H1 (cell line): ENCODE data around the gene TBC1D4. TPM values are rescaled to one million over a fixed set of nuclear protein-coding genes. Genes with fewer than 3 reads are reported as not detected.

Experiments used
- CTCF ChIA-PET: fragments of 300-600 bp; sonication (Branson Sonifier 250); formaldehyde crosslinking; loops from one replicate; lab custom pipeline; 2021; ENCODE audit not compliant: partially characterized antibody; lab: Charles Lee
- POLR2A ChIA-PET: fragments of 300-600 bp; sonication (Branson Sonifier 250); formaldehyde crosslinking; loops from one replicate; lab custom pipeline; 2021; ENCODE audit warnings: inconsistent platforms; ENCODE audit not compliant: partially characterized antibody; lab: Charles Lee
- DNase-seq, 2 experiments: peaks; one replicate each; pipeline versions ENCODE4 v3.0.0 to v3.0.0-alpha.2; 2010 to 2022; ENCODE audit warnings: low spot score in 2 of 2, low read depth in 1 of 2, mixed read lengths in 1 of 2
- FAIRE-seq: peaks from 2 replicates; lab custom pipeline; 2011; peaks lifted over from hg19 to GRCh38; lab: Jason Lieb, UNC
- H2AFZ ChIP-seq: 2 replicates; pipeline ENCODE4 v1.8.1; 2012; ENCODE audit warnings: low read length, inconsistent platforms
- H2AK5ac ChIP-seq: 2 replicates; pipeline ENCODE4 v1.6.1; 2013; ENCODE audit warnings: low read depth, low read length
- H2BK120ac ChIP-seq: replicated peaks from 2 replicates; pipeline ENCODE3; 2013; ENCODE audit warnings: low read depth, low read length, inconsistent platforms
- H2BK12ac ChIP-seq: 2 replicates; pipeline ENCODE4 v1.6.1; 2013; ENCODE audit warnings: low read depth, low read length
- H2BK15ac ChIP-seq: 2 replicates; pipeline ENCODE4 v1.6.1; 2013; ENCODE audit warnings: low read length
- H2BK20ac ChIP-seq: 2 replicates; pipeline ENCODE4 v1.6.1; 2013; ENCODE audit warnings: low read length
- H2BK5ac ChIP-seq: 2 replicates; pipeline ENCODE4 v1.6.1; 2013; ENCODE audit warnings: low read depth, low read length
- H3K14ac ChIP-seq: 2 replicates; pipeline ENCODE4 v1.6.1; 2013; ENCODE audit warnings: inconsistent platforms; ENCODE audit not compliant: insufficient read length
- H3K18ac ChIP-seq: 2 replicates; pipeline ENCODE4 v1.6.1; 2013; ENCODE audit warnings: low read length; ENCODE audit errors: extremely low read depth
- H3K23ac ChIP-seq: 2 replicates; pipeline ENCODE4 v1.6.1; 2013; ENCODE audit warnings: inconsistent platforms; ENCODE audit not compliant: insufficient read length
- H3K23me2 ChIP-seq: 2 replicates; pipeline ENCODE4 v1.6.1; 2013; ENCODE audit warnings: low read depth, low read length
- H3K27ac ChIP-seq: 2 replicates; pipeline ENCODE4 v1.6.1; 2011; ENCODE audit warnings: low read depth, low read length, inconsistent platforms
- H3K27me3 ChIP-seq, 4 experiments: replicated peaks in 1 of 4; 1 replicate in 1 of 4; 2 replicates in 3 of 4; pipeline versions ENCODE4 v1.6.1 to v1.8.1; 2011 to 2013; ENCODE audit warnings: low read length in 3 of 4, mild to moderate bottlenecking in 3 of 4, inconsistent platforms in 2 of 4, mixed read lengths in 2 of 4, moderate library complexity in 1 of 4; ENCODE audit not compliant: control insufficient read depth in 3 of 4, insufficient read depth in 3 of 4; ENCODE audit errors: extremely low read depth in 1 of 4
- H3K36me3 ChIP-seq, 4 experiments: 2 replicates each; pipeline versions ENCODE4 v1.6.1 to v1.8.1; 2011 to 2013; ENCODE audit warnings: mild to moderate bottlenecking in 4 of 4, low read length in 3 of 4, moderate library complexity in 2 of 4, control low read depth in 1 of 4, inconsistent platforms in 1 of 4; ENCODE audit not compliant: insufficient read depth in 4 of 4, control insufficient read depth in 2 of 4
- H3K4ac ChIP-seq: replicated peaks from 2 replicates; pipeline ENCODE3; 2013; ENCODE audit warnings: low read length, low read depth, mixed read lengths, inconsistent platforms; ENCODE audit not compliant: insufficient read length
- H3K4me1 ChIP-seq, 4 experiments: replicated peaks in 1 of 4; 1 replicate in 1 of 4; 2 replicates in 3 of 4; pipeline versions ENCODE4 v1.6.1 to v1.8.1; 2011 to 2013; ENCODE audit warnings: low read length in 3 of 4, inconsistent platforms in 2 of 4, mixed read lengths in 1 of 4; ENCODE audit not compliant: insufficient read depth in 4 of 4, control insufficient read depth in 3 of 4
- H3K4me2 ChIP-seq, 2 experiments: 2 replicates each; pipeline versions ENCODE4 v1.6.1 to v1.8.1; 2011 to 2013; ENCODE audit warnings: low read depth in 2 of 2, low read length in 2 of 2, control low read depth in 1 of 2, inconsistent platforms in 1 of 2, mild to moderate bottlenecking in 1 of 2; ENCODE audit not compliant: insufficient read depth in 1 of 2
- H3K4me3 ChIP-seq, 4 experiments: fragments of 200-600, 300-600 bp in 1 of 4; sonication (generic), shearing (Covaris generic), sonication (Bioruptor Twin) in 1 of 4; 2 replicates each; pipeline versions ENCODE4 v1.5.1 to v1.8.1; 2011 to 2016; ENCODE audit warnings: low read length in 4 of 4, low read depth in 3 of 4, control low read depth in 2 of 4, inconsistent platforms in 2 of 4, mild to moderate bottlenecking in 2 of 4, mixed read lengths in 1 of 4, moderate library complexity in 1 of 4; ENCODE audit not compliant: insufficient read depth in 2 of 4; ENCODE audit errors: extremely low read depth in 1 of 4
- H3K56ac ChIP-seq: replicated peaks from 2 replicates; pipeline ENCODE3; 2013; ENCODE audit warnings: low read depth, mild to moderate bottlenecking, mixed read lengths, low read length, inconsistent platforms; ENCODE audit not compliant: insufficient read length
- H3K79me1 ChIP-seq: 2 replicates; pipeline ENCODE4 v1.6.1; 2013; ENCODE audit warnings: low read depth, low read length, control low read depth
- H3K79me2 ChIP-seq, 2 experiments: 2 replicates each; pipeline versions ENCODE4 v1.6.1 to v1.8.1; 2012 to 2013; ENCODE audit warnings: low read length in 2 of 2, mild to moderate bottlenecking in 2 of 2, inconsistent platforms in 1 of 2; ENCODE audit not compliant: insufficient read depth in 2 of 2, control insufficient read depth in 1 of 2
- H3K9ac ChIP-seq, 4 experiments: replicated peaks in 1 of 4; 1 replicate in 1 of 4; 2 replicates in 3 of 4; pipeline versions ENCODE4 v1.6.1 to v1.8.1; 2011 to 2013; ENCODE audit warnings: low read depth in 3 of 4, low read length in 3 of 4, control low read depth in 2 of 4, mild to moderate bottlenecking in 2 of 4, moderate library complexity in 2 of 4, inconsistent platforms in 1 of 4; ENCODE audit errors: extremely low read depth in 1 of 4
- H3K9me3 ChIP-seq, 2 experiments: 2 replicates each; pipeline versions ENCODE4 v1.6.1 to v1.8.1; 2012 to 2013; ENCODE audit warnings: mild to moderate bottlenecking in 2 of 2, moderate library complexity in 2 of 2, control low read depth in 1 of 2, inconsistent platforms in 1 of 2, low read depth in 1 of 2, low read length in 1 of 2, mixed read lengths in 1 of 2; ENCODE audit not compliant: insufficient read depth in 2 of 2
- H4K20me1 ChIP-seq, 2 experiments: replicated peaks in 1 of 2; 2 replicates each; pipeline versions ENCODE3 to v1.8.1; 2011 to 2013; ENCODE audit warnings: inconsistent platforms in 2 of 2, low read length in 2 of 2, mild to moderate bottlenecking in 1 of 2; ENCODE audit not compliant: insufficient read depth in 2 of 2, control insufficient read depth in 1 of 2
- H4K5ac ChIP-seq: 2 replicates; pipeline ENCODE4 v1.6.1; 2013; ENCODE audit warnings: low read length, low read depth, mixed read lengths, inconsistent platforms; ENCODE audit not compliant: insufficient read length
- H4K8ac ChIP-seq: 2 replicates; pipeline ENCODE4 v1.8.0; 2013; ENCODE audit warnings: mild to moderate bottlenecking, moderate library complexity, low read length, inconsistent platforms; ENCODE audit not compliant: insufficient read depth; ENCODE audit errors: extremely low read depth
- H4K91ac ChIP-seq: replicated peaks from 2 replicates; pipeline ENCODE3; 2013; ENCODE audit warnings: low read length, mixed read lengths, inconsistent platforms; ENCODE audit not compliant: insufficient read length
- ASH2L ChIP-seq: fragments of 200-600, 300-600 bp; sonication (generic); IDR thresholded peaks from one replicate; pipeline ENCODE4 v1.7.1; 2017; ENCODE audit warnings: low read length
- BCL11A ChIP-seq, 2 experiments: IDR thresholded peaks; one replicate each; pipeline ENCODE4 v1.6.1; 2011; ENCODE audit warnings: low read depth in 2 of 2, low read length in 2 of 2, mild to moderate bottlenecking in 2 of 2
- CEBPB ChIP-seq: IDR thresholded peaks from 2 replicates; pipeline ENCODE4 v1.6.1; 2012; ENCODE audit warnings: low read depth, low read length
- NRF1 ChIP-seq: IDR thresholded peaks from 2 replicates; pipeline ENCODE4 v1.6.1; 2011; ENCODE audit warnings: mild to moderate bottlenecking, low read depth, low read length, improper control_type of control experiment
- POU5F1 ChIP-seq: IDR thresholded peaks from 2 replicates; pipeline ENCODE4 v1.6.1; 2011; ENCODE audit warnings: low read depth, mild to moderate bottlenecking, low read length, moderate library complexity
- RBBP5 ChIP-seq: IDR thresholded peaks from 2 replicates; pipeline ENCODE4 v1.7.1; 2012; ENCODE audit warnings: low read depth, mild to moderate bottlenecking, inconsistent platforms, low read length, moderate library complexity, borderline replicate concordance
- SIN3A ChIP-seq, 2 experiments: IDR thresholded peaks in 1 of 2; conservative IDR thresholded peaks in 1 of 2; 2 replicates each; pipeline ENCODE4 v1.6.1; 2011 to 2012; ENCODE audit warnings: low read length in 2 of 2, improper control_type of control experiment in 1 of 2, low read depth in 1 of 2, mild to moderate bottlenecking in 1 of 2
- SP4 ChIP-seq: IDR thresholded peaks from 2 replicates; pipeline ENCODE4 v1.6.1; 2012; ENCODE audit warnings: low read length, inconsistent platforms
- TAF7 ChIP-seq: optimal IDR thresholded peaks from 2 replicates; pipeline ENCODE3; 2011; ENCODE audit warnings: low read depth, mild to moderate bottlenecking, inconsistent platforms, low read length, moderate library complexity, borderline replicate concordance
- TEAD4 ChIP-seq: IDR thresholded peaks from 2 replicates; pipeline ENCODE4 v1.6.1; 2012; ENCODE audit warnings: low read depth, low read length, inconsistent platforms, mixed read lengths
- YY1 ChIP-seq: IDR thresholded peaks from 2 replicates; pipeline ENCODE4 v1.6.1; 2011; ENCODE audit warnings: low read depth, mild to moderate bottlenecking, low read length
- WGBS, 2 experiments: shearing (Covaris generic) in 1 of 2; methylation state at CpG; one replicate each; pipeline versions ENCODE4 v1.1.6 to v1.1.7; 2013 to 2015; ENCODE audit warnings: low lambda C conversion rate in 2 of 2, mixed read lengths in 2 of 2, inconsistent platforms in 1 of 2, low coverage in 1 of 2, missing lambda C conversion rate in 1 of 2; ENCODE audit not compliant: insufficient replicate concordance in 2 of 2, insufficient coverage in 1 of 2, insufficient read length in 1 of 2; ENCODE audit errors: extremely low coverage in 1 of 2, missing lambda C conversion rate in 1 of 2; 5-methylcytosine and 5-hydroxymethylcytosine counted together
- polyA plus RNA-seq, 7 experiments: library from polyadenylated mRNA; depleted of rRNA in 3 of 7; stranded (reverse) in 5 of 7; unstranded in 2 of 7; fragments of >200 nt in 5 of 7; fragments of 200-250 nt in 2 of 7; gene quantifications; 1 replicate in 5 of 7; 2 replicates in 1 of 7; 4 replicates in 1 of 7; pipeline versions ENCODE4 v1.2.1 to v1.2.3, GENCODE V29; 2011 to 2013; ENCODE audit warnings: missing spikeins in 2 of 7, mixed read lengths in 2 of 7
- total RNA-seq: library from RNA; stranded (reverse); fragmentation: NEBNext Ultra II Directional; extraction: Animal tissue kit (Norgen Biotek cat#: 25700); gene quantifications from 2 replicates; pipeline ENCODE4 v1.2.1, GENCODE V29; 2021
- TF ChIP-seq, protein P1 (sequence below): IDR thresholded peaks from 2 replicates; pipeline ENCODE4 v1.6.1; 2012; ENCODE audit warnings: low read length, inconsistent platforms
- TF ChIP-seq, protein P2 (sequence below): IDR thresholded peaks from 2 replicates; pipeline ENCODE4 v1.6.1; 2011; ENCODE audit warnings: low read depth, mild to moderate bottlenecking, low read length; ENCODE audit not compliant: insufficient read depth

TBC1D4 gene
- total and polyA plus RNA-seq, 2 of the 8 experiments (the other 6 are each of a cell fraction or from before 2014, with no cell fraction given), result 16.7 to 39.0 TPM

DNA sequence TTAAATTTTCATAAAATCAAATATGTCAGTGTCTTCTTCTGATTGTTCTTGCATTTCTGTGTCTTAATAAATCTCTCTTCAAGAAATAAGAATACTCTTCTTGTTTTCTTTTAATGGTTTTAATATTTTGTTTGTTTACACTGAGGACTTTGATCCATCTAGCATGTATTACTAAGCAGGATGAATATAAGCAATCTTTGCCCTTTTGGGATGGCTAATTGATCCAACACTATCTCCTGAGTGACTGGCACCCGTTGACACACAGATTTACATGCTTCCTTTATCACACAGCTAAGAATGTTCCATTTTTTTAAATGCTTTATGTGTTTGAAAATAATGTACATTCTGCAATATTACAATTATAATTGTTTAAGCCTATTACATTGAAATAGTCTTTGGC, 134.5 kb downstream of the TBC1D4 start:
- H3K4ac ChIP-seq, result no peak overlapping the region
- peaks cover 0 to 6% (median under 1%) of the 10 kb centered on the region in 4 experiments; a peak in 4 of 8 replicates for H3K36me3 ChIP-seq
- no peak overlapping the region for H2BK12ac ChIP-seq
- 0 out of 4 replicates have a peak, but pooled peaks cover 0 to 4% of the 10 kb centered on the region in 2 experiments for H3K9me3 ChIP-seq
- no peak overlapping the region for H3K56ac ChIP-seq
- no peak overlapping the region for H2BK20ac ChIP-seq
- no peak overlapping the region for H3K9ac ChIP-seq
- no peak overlapping the region for H4K5ac ChIP-seq
- no peaks in the 10 kb centered on the region for H4K20me1 ChIP-seq
- H2AFZ ChIP-seq, result no peak overlapping the region
- CTCF ChIA-PET, result no interaction called here
- H2AK5ac ChIP-seq, result no peak overlapping the region
- no peak overlapping the region for H3K14ac ChIP-seq
- no peaks in the 10 kb centered on the region for H3K79me1 ChIP-seq
- no peaks in the 10 kb centered on the region for H3K79me2 ChIP-seq
- H3K23ac ChIP-seq, result no peak overlapping the region
- H3K4me3 ChIP-seq, result no peak overlapping the region
- 96% methylated on average over 1 of the region's 1 CpG; no CpG with 5 or more reads in 1 of the 2 experiments for WGBS, 2 experiments
- no peaks in the 10 kb centered on the region for H3K27me3 ChIP-seq
- no peaks in the 10 kb centered on the region for H3K23me2 ChIP-seq
- no peak overlapping the region for H4K91ac ChIP-seq
- no peak overlapping the region for H3K18ac ChIP-seq
- no peaks in the 10 kb centered on the region for H3K4me1 ChIP-seq
- FAIRE-seq, result no peak
- no peak overlapping the region for H3K4me2 ChIP-seq
- H2BK15ac ChIP-seq, result no peak overlapping the region
- no peak for DNase-seq
- H4K8ac ChIP-seq, result no peak overlapping the region
- no peak overlapping the region for H2BK120ac ChIP-seq
- no peak overlapping the region for H2BK5ac ChIP-seq
- POLR2A ChIA-PET, result no interaction called here
- no peak overlapping the region for H3K27ac ChIP-seq
- TF ChIP-seq, protein P1, sequence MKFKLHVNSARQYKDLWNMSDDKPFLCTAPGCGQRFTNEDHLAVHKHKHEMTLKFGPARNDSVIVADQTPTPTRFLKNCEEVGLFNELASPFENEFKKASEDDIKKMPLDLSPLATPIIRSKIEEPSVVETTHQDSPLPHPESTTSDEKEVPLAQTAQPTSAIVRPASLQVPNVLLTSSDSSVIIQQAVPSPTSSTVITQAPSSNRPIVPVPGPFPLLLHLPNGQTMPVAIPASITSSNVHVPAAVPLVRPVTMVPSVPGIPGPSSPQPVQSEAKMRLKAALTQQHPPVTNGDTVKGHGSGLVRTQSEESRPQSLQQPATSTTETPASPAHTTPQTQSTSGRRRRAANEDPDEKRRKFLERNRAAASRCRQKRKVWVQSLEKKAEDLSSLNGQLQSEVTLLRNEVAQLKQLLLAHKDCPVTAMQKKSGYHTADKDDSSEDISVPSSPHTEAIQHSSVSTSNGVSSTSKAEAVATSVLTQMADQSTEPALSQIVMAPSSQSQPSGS, result no peak
- no peak for TF ChIP-seq TAF7
- TF ChIP-seq NRF1, result no peak
- TF ChIP-seq TEAD4, result no peak
- no peak for TF ChIP-seq YY1
- TF ChIP-seq, protein P2, sequence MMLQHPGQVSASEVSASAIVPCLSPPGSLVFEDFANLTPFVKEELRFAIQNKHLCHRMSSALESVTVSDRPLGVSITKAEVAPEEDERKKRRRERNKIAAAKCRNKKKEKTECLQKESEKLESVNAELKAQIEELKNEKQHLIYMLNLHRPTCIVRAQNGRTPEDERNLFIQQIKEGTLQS, result no peak
- no peak for TF ChIP-seq CEBPB
- TF ChIP-seq SIN3A (conservative IDR thresholded peaks at IDR 0.05 in 1 of 2, IDR thresholded peaks at IDR 0.05 in 1 of 2; ENCODE audit: low read depth in 1 of 2, low read length in 2 of 2), result no peak
- TF ChIP-seq POU5F1, result no peak
- TF ChIP-seq RBBP5, result no peak
- no peak for TF ChIP-seq ASH2L
- TF ChIP-seq BCL11A (IDR thresholded peaks at IDR 0.05; ENCODE audit: low read depth in 2 of 2, low read length in 2 of 2), result no peak
- no peak for TF ChIP-seq SP4
